ENCODE results near the gene CASK.

DNA sequence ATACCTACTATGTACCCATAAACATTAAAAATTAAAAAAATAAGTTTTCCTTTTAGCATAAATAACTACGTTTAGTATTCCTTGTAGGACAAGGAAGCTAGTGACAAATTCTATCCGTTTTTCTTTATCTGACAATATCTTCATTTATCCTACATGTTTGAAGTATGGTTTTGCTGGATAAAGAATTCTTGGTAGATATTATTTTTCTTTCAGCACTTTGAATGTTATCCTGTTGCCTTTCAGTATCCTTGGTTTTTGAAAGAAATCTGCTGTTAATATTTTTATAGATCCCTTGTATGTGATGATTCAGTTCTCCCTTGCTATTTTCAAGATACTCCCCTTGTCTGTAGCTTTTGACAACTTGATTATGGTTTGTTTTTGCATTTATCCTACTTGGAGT lies 76.6 kb downstream of the CASK start:
- TF ChIP-seq, protein P1, sequence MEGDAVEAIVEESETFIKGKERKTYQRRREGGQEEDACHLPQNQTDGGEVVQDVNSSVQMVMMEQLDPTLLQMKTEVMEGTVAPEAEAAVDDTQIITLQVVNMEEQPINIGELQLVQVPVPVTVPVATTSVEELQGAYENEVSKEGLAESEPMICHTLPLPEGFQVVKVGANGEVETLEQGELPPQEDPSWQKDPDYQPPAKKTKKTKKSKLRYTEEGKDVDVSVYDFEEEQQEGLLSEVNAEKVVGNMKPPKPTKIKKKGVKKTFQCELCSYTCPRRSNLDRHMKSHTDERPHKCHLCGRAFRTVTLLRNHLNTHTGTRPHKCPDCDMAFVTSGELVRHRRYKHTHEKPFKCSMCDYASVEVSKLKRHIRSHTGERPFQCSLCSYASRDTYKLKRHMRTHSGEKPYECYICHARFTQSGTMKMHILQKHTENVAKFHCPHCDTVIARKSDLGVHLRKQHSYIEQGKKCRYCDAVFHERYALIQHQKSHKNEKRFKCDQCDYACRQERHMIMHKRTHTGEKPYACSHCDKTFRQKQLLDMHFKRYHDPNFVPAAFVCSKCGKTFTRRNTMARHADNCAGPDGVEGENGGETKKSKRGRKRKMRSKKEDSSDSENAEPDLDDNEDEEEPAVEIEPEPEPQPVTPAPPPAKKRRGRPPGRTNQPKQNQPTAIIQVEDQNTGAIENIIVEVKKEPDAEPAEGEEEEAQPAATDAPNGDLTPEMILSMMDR (IDR thresholded peaks at IDR 0.05; ENCODE audit: low read depth, low read length, missing input control): no peak
- TF ChIP-seq TAF1 (conservative IDR thresholded peaks at IDR 0.05): no peak
- no peak for TF ChIP-seq GABPA (IDR thresholded peaks at IDR 0.05 in 1 of 2, conservative IDR thresholded peaks at IDR 0.05 in 1 of 2)
- TF ChIP-seq SP1 (IDR thresholded peaks at IDR 0.05): no peak
